HG02759 (cell line): ENCODE data around the gene SFMBT2.
A peak's percentile ranks its signal among the peaks of the same experiment; 100 is the strongest.

ENCODE experiments used
- ATAC-seq: cut with Tn5 transposase; IDR thresholded peaks from one replicate; pipeline ENCODE4 v1.9.1; 2021; ENCODE audit warnings: mild to moderate bottlenecking, moderate library complexity; ENCODE audit not compliant: unreplicated experiment

SFMBT2 gene

GRCh38 chr10:7426349-7426748, 15.5 kb upstream of the SFMBT2 start:
- no peak for ATAC-seq

DNA sequence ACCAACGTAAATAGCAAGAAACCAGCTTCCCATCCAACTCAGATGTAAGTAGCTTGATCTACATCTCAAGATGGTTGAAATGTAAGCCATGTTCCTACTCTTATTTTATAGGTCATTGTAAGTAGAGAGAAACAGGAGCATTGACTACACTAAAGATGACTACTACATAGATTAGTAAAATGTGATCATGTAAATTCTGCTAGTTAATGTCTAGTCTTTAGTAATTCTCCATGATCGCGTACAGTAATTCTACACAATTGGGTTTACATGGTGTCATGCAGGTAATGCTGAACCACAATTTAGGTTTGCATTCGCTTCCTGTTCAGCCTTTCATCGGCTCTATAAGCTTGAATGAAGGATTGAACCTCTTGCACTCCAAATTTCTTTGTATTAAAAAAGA, 14.9 kb upstream of the SFMBT2 start:
- ATAC-seq = no peak

- no peak for ATAC-seq
Measured at GRCh38 chr10:7424919-7425318, 14.1 kb upstream of the SFMBT2 start.

GRCh38 chr10:7424315-7424714, 13.5 kb upstream of the SFMBT2 start:
- no peak for ATAC-seq

- no peak for ATAC-seq
Measured at GRCh38 chr10:7423521-7423920, 12.7 kb upstream of the SFMBT2 start.

DNA sequence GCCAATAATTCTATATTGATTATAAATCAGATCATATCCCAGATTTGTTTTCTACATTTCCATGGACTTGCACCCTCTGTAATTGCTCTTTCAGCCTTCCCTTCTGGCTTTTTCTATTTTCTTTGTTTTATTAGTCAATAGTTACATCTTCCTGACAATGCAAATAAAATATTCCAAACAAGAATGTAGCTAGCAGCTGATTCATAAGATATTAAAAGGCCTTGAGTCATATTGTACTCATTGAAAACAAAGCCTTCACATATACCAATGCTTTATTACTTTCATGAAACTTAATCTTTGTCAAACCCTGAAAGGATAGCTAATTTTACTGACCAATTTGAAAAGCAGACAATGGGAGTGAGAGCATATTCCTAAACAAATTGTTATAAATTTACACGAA, 10.7 kb upstream of the SFMBT2 start:
- no peak for ATAC-seq

- ATAC-seq = no peak
Measured at GRCh38 chr10:7419998-7420397, 9.2 kb upstream of the SFMBT2 start.

DNA sequence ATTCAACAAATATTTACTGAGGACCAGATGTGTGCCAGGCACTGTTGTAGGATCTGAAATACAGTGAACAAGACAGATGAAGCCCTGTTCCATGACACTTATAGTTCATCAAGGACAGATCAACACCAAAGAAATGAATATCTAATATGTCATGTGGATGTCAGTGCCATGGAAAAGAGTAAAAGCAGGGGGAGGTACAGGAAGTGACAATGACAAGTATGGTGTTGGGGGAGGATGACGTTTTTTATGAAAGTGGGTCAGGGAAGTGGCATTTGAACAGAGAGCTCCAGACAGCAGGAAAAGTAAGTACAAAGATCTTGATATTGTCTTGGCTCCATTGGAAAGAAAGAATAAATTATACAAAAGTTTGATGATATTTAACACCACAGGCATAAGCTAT, 7.0 kb upstream of the SFMBT2 start:
- no peak for ATAC-seq

DNA sequence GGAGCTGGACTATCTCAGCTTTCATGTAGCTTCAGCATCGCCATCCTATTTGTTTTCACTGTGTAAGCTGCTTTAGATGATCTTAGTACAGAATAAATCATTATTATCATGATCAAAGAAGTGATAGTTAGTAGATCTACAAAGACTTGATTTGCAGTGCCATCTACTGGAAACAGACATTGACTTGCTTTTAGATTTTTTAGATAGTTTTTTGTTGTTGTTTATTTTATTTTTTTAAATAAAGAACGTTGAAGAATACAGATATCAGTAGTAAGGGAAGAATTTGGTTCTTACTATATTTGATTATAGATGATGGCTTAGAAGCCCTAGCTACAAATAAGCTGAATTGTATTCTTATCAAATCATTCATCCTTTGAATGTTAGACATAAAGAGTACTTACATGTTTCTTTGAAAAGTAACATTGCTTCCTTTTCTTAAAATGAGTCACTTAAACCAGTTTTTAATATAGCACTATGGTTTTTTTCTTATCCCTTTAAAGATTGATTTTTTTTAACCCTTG, 6.3 kb upstream of the SFMBT2 start:
- no peak for ATAC-seq

DNA sequence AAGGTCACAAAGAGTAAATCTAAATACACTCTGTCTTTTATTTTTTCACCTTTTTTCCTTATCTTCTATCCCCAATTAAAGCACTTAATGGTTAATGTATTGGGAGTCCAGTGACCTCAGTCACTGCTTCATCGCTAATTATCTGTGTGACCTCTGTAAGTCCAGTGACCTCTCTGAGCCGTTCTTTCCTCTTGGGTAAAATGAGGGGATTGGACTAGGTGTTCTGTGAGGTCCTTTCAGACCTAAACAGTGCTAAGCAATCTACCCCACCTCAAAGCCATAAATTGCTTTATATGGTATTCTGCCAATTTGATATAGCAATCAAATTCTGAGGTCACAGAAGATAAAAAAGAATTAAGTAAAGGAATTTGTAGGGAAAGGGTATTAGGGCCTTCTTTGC, 3.9 kb upstream of the SFMBT2 start:
- ATAC-seq = no peak

DNA sequence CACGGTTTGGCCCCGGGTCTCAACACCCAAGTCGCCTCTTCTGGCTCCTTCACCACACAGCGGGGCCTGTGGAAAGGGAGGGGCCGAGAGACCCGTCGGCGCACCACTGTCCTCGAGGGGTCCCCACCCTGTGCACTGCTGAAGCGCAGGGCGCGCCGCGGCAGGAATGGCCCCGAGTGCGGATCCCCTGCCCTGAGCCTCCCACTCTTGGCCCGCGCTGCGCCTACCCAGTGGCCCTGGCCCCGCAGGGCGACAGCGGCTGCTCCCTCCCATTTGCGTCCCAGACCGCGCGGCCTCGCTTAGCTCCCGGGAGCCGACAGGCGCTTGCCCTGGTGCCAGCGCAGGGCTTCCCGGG, 2.1 kb upstream of the SFMBT2 start:
- ATAC-seq = no peak

GRCh38 chr10:7412237-7412927, 1.5 kb upstream of the SFMBT2 start:
- no peak for ATAC-seq

DNA sequence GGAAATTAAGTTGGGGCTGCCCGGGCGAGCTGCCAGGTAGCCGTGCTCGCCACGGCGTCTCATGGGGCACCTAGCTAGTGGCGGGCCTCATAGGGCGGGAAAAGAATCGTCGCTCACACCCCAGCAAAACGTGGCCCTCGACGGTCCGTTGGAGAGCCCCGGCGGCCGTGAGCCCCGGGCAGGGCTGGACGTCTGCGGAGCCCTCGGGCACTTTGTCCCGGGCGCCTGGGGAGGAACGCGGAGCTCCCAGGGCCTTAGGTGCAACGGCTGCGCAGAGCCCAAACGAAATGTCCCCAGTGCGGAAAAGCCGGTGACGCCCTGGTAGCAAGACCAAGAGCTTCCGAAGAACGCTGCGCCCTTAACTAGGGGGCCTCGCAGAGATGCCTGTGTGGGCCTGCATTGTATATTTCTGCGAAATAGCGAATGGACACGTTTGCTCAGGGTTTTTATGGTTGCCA, 866 bp upstream of the SFMBT2 start:
- ATAC-seq = no peak

GRCh38 chr10:7410301-7410861, 453 bp downstream of the SFMBT2 start:
- ATAC-seq = no peak

DNA sequence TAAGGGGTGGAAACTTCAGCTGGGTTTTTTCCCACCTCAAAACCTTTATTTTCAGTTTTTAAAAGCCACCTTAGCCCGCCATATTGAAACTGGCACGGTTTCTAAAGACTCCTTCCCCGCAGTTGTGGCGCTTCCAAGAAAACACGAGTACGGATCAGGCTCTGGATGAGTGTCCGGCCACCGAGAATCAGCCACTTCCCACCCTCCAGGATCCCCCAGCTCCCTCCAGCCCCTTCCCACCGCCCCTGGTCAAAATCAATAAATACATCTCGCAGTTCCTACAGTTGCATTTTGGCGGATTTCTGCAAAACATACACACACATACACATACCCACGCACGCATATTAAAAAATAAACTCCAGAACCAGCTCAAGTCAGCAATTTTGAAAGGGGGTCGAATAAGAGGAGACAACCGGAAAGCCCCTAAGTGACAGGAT, 1.1 kb downstream of the SFMBT2 start:
- ATAC-seq = peak; percentile 1

- peak; percentile 38 for ATAC-seq
Measured at GRCh38 chr10:7409045-7409731, 1.6 kb downstream of the SFMBT2 start.

- ATAC-seq = peak; percentile 38
Measured at GRCh38 chr10:7408291-7409044, 2.4 kb downstream of the SFMBT2 start.

- peak; percentile 22 for ATAC-seq
Measured at GRCh38 chr10:7407368-7408290, 3.2 kb downstream of the SFMBT2 start.

DNA sequence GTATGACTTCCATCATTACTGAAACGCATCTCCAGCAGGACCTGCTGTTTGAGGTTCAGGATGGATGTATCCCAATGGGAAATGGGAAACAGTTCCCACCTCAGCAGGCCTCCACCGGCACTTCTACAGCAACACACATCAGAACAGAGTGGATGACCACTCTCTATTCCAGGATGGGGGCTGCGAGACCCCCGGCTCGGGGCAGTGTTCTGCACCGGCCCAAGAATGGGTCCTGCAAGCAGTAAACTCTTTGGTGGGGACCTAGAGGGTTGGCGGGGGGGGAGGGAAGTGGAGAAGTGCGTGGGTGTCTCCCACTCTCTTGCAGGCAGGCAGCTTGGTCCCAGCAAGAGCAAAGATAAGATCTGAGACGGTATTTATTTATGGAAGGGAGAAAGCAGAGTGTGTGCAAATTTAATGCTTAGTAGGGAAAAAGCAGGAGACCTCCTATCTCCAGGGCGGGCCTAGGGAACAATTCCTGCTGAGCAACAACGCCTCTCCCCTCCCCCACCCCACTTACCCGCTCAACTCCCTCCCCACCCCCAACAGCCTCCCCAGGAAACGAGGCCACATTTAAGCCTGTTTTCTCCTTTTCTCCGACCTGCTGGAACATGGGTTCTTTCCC, 4.0 kb downstream of the SFMBT2 start:
- no peak for ATAC-seq

DNA sequence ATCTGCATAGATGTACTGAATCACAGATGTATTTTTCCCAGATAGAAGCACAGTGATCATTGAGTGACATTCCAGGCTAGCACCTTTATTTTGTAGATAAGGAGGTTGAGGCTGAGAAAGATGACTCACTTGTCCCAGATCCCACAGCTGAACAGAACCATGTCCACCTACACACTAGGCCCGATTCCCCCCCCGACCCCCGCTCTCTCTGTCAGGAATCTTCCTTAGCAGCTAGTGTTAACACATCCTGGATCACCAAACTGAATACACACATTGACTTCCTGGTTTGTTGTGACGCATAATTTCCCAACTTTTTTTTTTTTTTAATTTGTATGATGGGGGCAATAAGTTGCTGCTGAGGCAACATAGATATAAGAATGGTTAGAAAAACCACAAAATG, 5.2 kb downstream of the SFMBT2 start:
- no peak for ATAC-seq
